GOT3 (cell line): Measurements from ENCODE around the gene CC2D2B.

ENCODE experiments used
- DNase-seq: peaks from one replicate; lab custom pipeline; 2025; ENCODE audit warnings: mixed read lengths; lab: John Stamatoyannopoulos, UW

CC2D2B gene

GRCh38 chr10:96075977-96076376 lies 168.2 kb downstream of the CC2D2B start:
- DNase-seq = no peak

GRCh38 chr10:96077156-96077555 lies 169.4 kb downstream of the CC2D2B start:
- DNase-seq = no peak

DNA sequence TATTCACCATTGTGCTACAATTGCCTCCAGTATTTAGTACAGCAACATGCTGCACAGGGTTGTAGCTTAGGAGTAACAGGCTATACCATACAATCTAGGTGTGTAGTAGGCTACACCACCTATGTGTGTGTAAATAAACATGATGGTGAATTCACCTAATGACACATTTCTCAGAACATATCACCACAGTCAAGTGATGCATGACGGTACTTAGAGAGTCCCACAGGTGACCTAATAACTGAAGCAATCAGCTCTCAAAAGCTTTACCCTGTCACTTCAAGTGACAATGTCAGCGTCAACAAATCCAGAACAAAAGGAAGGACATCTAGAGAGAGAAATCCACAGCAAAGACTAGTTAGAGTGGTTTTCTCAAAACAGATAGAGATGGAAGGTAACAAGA lies 174.4 kb downstream of the CC2D2B start:
- no peak for DNase-seq
